ENCODE results near the gene GBA3.

Gene GBA3

GRCh38 chr4:22703912-22704311 lies 11.2 kb downstream of the GBA3 start:
- Histone ChIP-seq H3K36me3 (replicated peaks in 1 of 2; ENCODE audit: control insufficient read depth in 2 of 2, insufficient read depth in 2 of 2, low read length in 2 of 2) (no peaks in the 10 kb centered on the region), H3K18ac (ENCODE audit: low read length) (no peak overlapping the region), H2BK5ac (ENCODE audit: low read length) (no peak overlapping the region), H3K4ac (ENCODE audit: low read length) (no peak overlapping the region), H2BK120ac (ENCODE audit: low read depth, low read length) (no peak overlapping the region), H2BK12ac (ENCODE audit: low read length) (no peak overlapping the region), H3K4me2 (ENCODE audit: insufficient read depth, low read length, poor library complexity, severe bottlenecking) (no peak overlapping the region), H3K23ac (ENCODE audit: low read depth, low read length, poor library complexity) (no peak overlapping the region), H3K4me1 (ENCODE audit: control insufficient read depth in 2 of 2, insufficient read depth in 1 of 2, low read depth in 1 of 2, low read length in 2 of 2) (no peaks in the 10 kb centered on the region), H3K27ac (replicated peaks; ENCODE audit: low read length) (no peak overlapping the region), H3K27me3 (ENCODE audit: control insufficient read depth in 3 of 3, insufficient read depth in 3 of 3, low read depth in 1 of 3, low read length in 3 of 3) (no peaks in the 10 kb centered on the region), H4K91ac (ENCODE audit: low read depth, low read length, poor library complexity) (no peak overlapping the region), H3K79me1 (ENCODE audit: low read depth, low read length) (no peaks in the 10 kb centered on the region), H3K9me3 (replicated peaks in 1 of 2; ENCODE audit: control insufficient read depth in 2 of 2, insufficient read depth in 1 of 2, low read depth in 1 of 2, low read length in 2 of 2) (no peaks in the 10 kb centered on the region), H3K14ac (ENCODE audit: low read length) (no peak overlapping the region), H4K8ac (ENCODE audit: low read depth, low read length) (no peak overlapping the region), H3K4me3 (ENCODE audit: low read length in 2 of 2) (no peak overlapping the region), H3K9ac (ENCODE audit: low read depth, low read length, poor library complexity) (no peak overlapping the region), H2AFZ (ENCODE audit: low read length) (no peak overlapping the region), H2AK5ac (ENCODE audit: low read depth, low read length) (no peak overlapping the region), H2BK15ac (ENCODE audit: low read length) (no peak overlapping the region)
- no CpG with 5 or more reads among the region's 6 CpGs for WGBS, 2 donors (ENCODE audit: extremely low coverage in 2 of 2, insufficient read length in 2 of 2, insufficient replicate concordance in 1 of 2)
- no peak for DNase-seq (ENCODE audit: low spot score)

GRCh38 chr4:22707390-22707789 lies 14.7 kb downstream of the GBA3 start:
- no peak overlapping the region for H2BK120ac ChIP-seq (ENCODE audit: low read depth, low read length)
- no peak overlapping the region for H3K23ac ChIP-seq (ENCODE audit: low read depth, low read length, poor library complexity)
- no peak overlapping the region for H2BK15ac ChIP-seq (ENCODE audit: low read length)
- no peak overlapping the region for H3K9ac ChIP-seq (ENCODE audit: low read depth, low read length, poor library complexity)
- no peaks in the 10 kb centered on the region for H3K4me1 ChIP-seq (ENCODE audit: control insufficient read depth in 2 of 2, insufficient read depth in 1 of 2, low read depth in 1 of 2, low read length in 2 of 2)
- DNase-seq (ENCODE audit: low spot score): no peak
- no peak overlapping the region for H3K4ac ChIP-seq (ENCODE audit: low read length)
- H3K18ac ChIP-seq (ENCODE audit: low read length): no peak overlapping the region
- no peak overlapping the region for H3K14ac ChIP-seq (ENCODE audit: low read length)
- WGBS, 2 donors (ENCODE audit: extremely low coverage in 2 of 2, insufficient read length in 2 of 2, insufficient replicate concordance in 1 of 2): no CpG with 5 or more reads among the region's 1 CpG
- no peaks in the 10 kb centered on the region for H3K36me3 ChIP-seq (replicated peaks in 1 of 2; ENCODE audit: control insufficient read depth in 2 of 2, insufficient read depth in 2 of 2, low read length in 2 of 2)
- H3K27me3 ChIP-seq (ENCODE audit: control insufficient read depth in 3 of 3, insufficient read depth in 3 of 3, low read depth in 1 of 3, low read length in 3 of 3): no peaks in the 10 kb centered on the region
- H4K8ac ChIP-seq (ENCODE audit: low read depth, low read length): no peak overlapping the region
- no peak overlapping the region for H3K4me2 ChIP-seq (ENCODE audit: insufficient read depth, low read length, poor library complexity, severe bottlenecking)
- H4K91ac ChIP-seq (ENCODE audit: low read depth, low read length, poor library complexity): no peak overlapping the region
- no peak overlapping the region for H3K4me3 ChIP-seq (ENCODE audit: low read length in 2 of 2)
- H2BK12ac ChIP-seq (ENCODE audit: low read length): no peak overlapping the region
- H2AK5ac ChIP-seq (ENCODE audit: low read depth, low read length): no peak overlapping the region
- no peak overlapping the region for H2AFZ ChIP-seq (ENCODE audit: low read length)
- no peaks in the 10 kb centered on the region for H3K9me3 ChIP-seq (replicated peaks in 1 of 2; ENCODE audit: control insufficient read depth in 2 of 2, insufficient read depth in 1 of 2, low read depth in 1 of 2, low read length in 2 of 2)
- H3K79me1 ChIP-seq (ENCODE audit: low read depth, low read length): no peaks in the 10 kb centered on the region
- no peak overlapping the region for H3K27ac ChIP-seq (replicated peaks; ENCODE audit: low read length)
- H2BK5ac ChIP-seq (ENCODE audit: low read length): no peak overlapping the region

- H3K4me1 ChIP-seq (ENCODE audit: control insufficient read depth in 2 of 2, insufficient read depth in 1 of 2, low read depth in 1 of 2, low read length in 2 of 2): no peaks in the 10 kb centered on the region
- no peak overlapping the region for H2AFZ ChIP-seq (ENCODE audit: low read length)
- H3K14ac ChIP-seq (ENCODE audit: low read length): no peak overlapping the region
- WGBS, 2 donors (ENCODE audit: extremely low coverage in 2 of 2, insufficient read length in 2 of 2, insufficient replicate concordance in 1 of 2): 100% methylated on average over 2 of the region's 3 CpGs
- H2BK15ac ChIP-seq (ENCODE audit: low read length): no peak overlapping the region
- H3K36me3 ChIP-seq (replicated peaks in 1 of 2; ENCODE audit: control insufficient read depth in 2 of 2, insufficient read depth in 2 of 2, low read length in 2 of 2): no peaks in the 10 kb centered on the region
- no peak overlapping the region for H3K4me3 ChIP-seq (ENCODE audit: low read length in 2 of 2)
- no peaks in the 10 kb centered on the region for H3K27me3 ChIP-seq (ENCODE audit: control insufficient read depth in 3 of 3, insufficient read depth in 3 of 3, low read depth in 1 of 3, low read length in 3 of 3)
- no peak overlapping the region for H4K8ac ChIP-seq (ENCODE audit: low read depth, low read length)
- no peaks in the 10 kb centered on the region for H3K79me1 ChIP-seq (ENCODE audit: low read depth, low read length)
- no peak overlapping the region for H3K4ac ChIP-seq (ENCODE audit: low read length)
- H3K18ac ChIP-seq (ENCODE audit: low read length): no peak overlapping the region
- H3K27ac ChIP-seq (replicated peaks; ENCODE audit: low read length): no peak overlapping the region
- no peak overlapping the region for H2BK120ac ChIP-seq (ENCODE audit: low read depth, low read length)
- H3K9ac ChIP-seq (ENCODE audit: low read depth, low read length, poor library complexity): no peak overlapping the region
- no peak overlapping the region for H2AK5ac ChIP-seq (ENCODE audit: low read depth, low read length)
- no peak overlapping the region for H3K23ac ChIP-seq (ENCODE audit: low read depth, low read length, poor library complexity)
- no peak for DNase-seq (ENCODE audit: low spot score)
- H4K91ac ChIP-seq (ENCODE audit: low read depth, low read length, poor library complexity): no peak overlapping the region
- no peak overlapping the region for H3K4me2 ChIP-seq (ENCODE audit: insufficient read depth, low read length, poor library complexity, severe bottlenecking)
- no peak overlapping the region for H2BK12ac ChIP-seq (ENCODE audit: low read length)
- no peaks in the 10 kb centered on the region for H3K9me3 ChIP-seq (replicated peaks in 1 of 2; ENCODE audit: control insufficient read depth in 2 of 2, insufficient read depth in 1 of 2, low read depth in 1 of 2, low read length in 2 of 2)
- H2BK5ac ChIP-seq (ENCODE audit: low read length): no peak overlapping the region
Measured at GRCh38 chr4:22708961-22709360, 16.2 kb downstream of the GBA3 start.

GRCh38 chr4:22712105-22712504 lies 19.4 kb downstream of the GBA3 start:
- no peak overlapping the region for H3K14ac ChIP-seq (ENCODE audit: low read length)
- no peak overlapping the region for H2BK5ac ChIP-seq (ENCODE audit: low read length)
- no peak overlapping the region for H2BK12ac ChIP-seq (ENCODE audit: low read length)
- H4K8ac ChIP-seq (ENCODE audit: low read depth, low read length): no peak overlapping the region
- no peak overlapping the region for H3K27ac ChIP-seq (replicated peaks; ENCODE audit: low read length)
- no peak overlapping the region for H2AFZ ChIP-seq (ENCODE audit: low read length)
- H3K23ac ChIP-seq (ENCODE audit: low read depth, low read length, poor library complexity): no peak overlapping the region
- no peak overlapping the region for H3K4me3 ChIP-seq (ENCODE audit: low read length in 2 of 2)
- DNase-seq (ENCODE audit: low spot score): no peak
- H3K4me1 ChIP-seq (ENCODE audit: control insufficient read depth in 2 of 2, insufficient read depth in 1 of 2, low read depth in 1 of 2, low read length in 2 of 2): no peaks in the 10 kb centered on the region
- H3K27me3 ChIP-seq (ENCODE audit: control insufficient read depth in 3 of 3, insufficient read depth in 3 of 3, low read depth in 1 of 3, low read length in 3 of 3): no peaks in the 10 kb centered on the region
- no peaks in the 10 kb centered on the region for H3K36me3 ChIP-seq (replicated peaks in 1 of 2; ENCODE audit: control insufficient read depth in 2 of 2, insufficient read depth in 2 of 2, low read length in 2 of 2)
- H3K9ac ChIP-seq (ENCODE audit: low read depth, low read length, poor library complexity): no peak overlapping the region
- no peak overlapping the region for H3K4me2 ChIP-seq (ENCODE audit: insufficient read depth, low read length, poor library complexity, severe bottlenecking)
- no peak overlapping the region for H2BK120ac ChIP-seq (ENCODE audit: low read depth, low read length)
- H3K18ac ChIP-seq (ENCODE audit: low read length): no peak overlapping the region
- no peaks in the 10 kb centered on the region for H3K9me3 ChIP-seq (replicated peaks in 1 of 2; ENCODE audit: control insufficient read depth in 2 of 2, insufficient read depth in 1 of 2, low read depth in 1 of 2, low read length in 2 of 2)
- no peak overlapping the region for H4K91ac ChIP-seq (ENCODE audit: low read depth, low read length, poor library complexity)
- H2BK15ac ChIP-seq (ENCODE audit: low read length): no peak overlapping the region
- H2AK5ac ChIP-seq (ENCODE audit: low read depth, low read length): no peak overlapping the region
- no CpG with 5 or more reads among the region's 4 CpGs for WGBS, 2 donors (ENCODE audit: extremely low coverage in 2 of 2, insufficient read length in 2 of 2, insufficient replicate concordance in 1 of 2)
- no peak overlapping the region for H3K4ac ChIP-seq (ENCODE audit: low read length)
- H3K79me1 ChIP-seq (ENCODE audit: low read depth, low read length): no peaks in the 10 kb centered on the region

Measured in neuronal stem cell (in vitro differentiated cells).